Dendritic cell treated with granulocyte-macrophage colony-stimulating factor and Interleukin-4, amounts not matched to agents 40 ng/mL and 50 ng/mL, for 4 days (primary cell): Measurements from ENCODE around the gene DOCK11.
"Not testable (repeated sequence)": the region's sequence is repeated elsewhere in the genome, so short reads cannot be mapped to it uniquely, and the experiment has no call there.

Experiments
- H3K27ac Mint-ChIP-seq: one replicate; pipeline ENCODE4 v1.8.0; 2022; ENCODE audit warnings: mild to moderate bottlenecking, mixed read lengths
- H3K27me3 Mint-ChIP-seq: one replicate; pipeline ENCODE4 v1.8.0; 2022; ENCODE audit warnings: mild to moderate bottlenecking, mixed read lengths
- H3K36me3 Mint-ChIP-seq: one replicate; pipeline ENCODE4 v1.8.0; 2022; ENCODE audit warnings: low read depth, mixed read lengths
- H3K4me1 Mint-ChIP-seq: one replicate; pipeline ENCODE4 v1.8.0; 2022; ENCODE audit warnings: low read depth, mixed read lengths
- H3K4me3 Mint-ChIP-seq: one replicate; pipeline ENCODE4 v1.8.0; 2022; ENCODE audit warnings: mild to moderate bottlenecking, moderate library complexity, mixed read lengths
- H3K9me3 Mint-ChIP-seq: one replicate; pipeline ENCODE4 v1.8.0; 2022; ENCODE audit warnings: mixed read lengths
- intact Hi-C: fragments of 100-400 bp; cut with micrococcal nuclease; formaldehyde crosslinking; loops from one replicate; pipeline ENCODE4 v1.15.0; 2022

Gene DOCK11

DNA sequence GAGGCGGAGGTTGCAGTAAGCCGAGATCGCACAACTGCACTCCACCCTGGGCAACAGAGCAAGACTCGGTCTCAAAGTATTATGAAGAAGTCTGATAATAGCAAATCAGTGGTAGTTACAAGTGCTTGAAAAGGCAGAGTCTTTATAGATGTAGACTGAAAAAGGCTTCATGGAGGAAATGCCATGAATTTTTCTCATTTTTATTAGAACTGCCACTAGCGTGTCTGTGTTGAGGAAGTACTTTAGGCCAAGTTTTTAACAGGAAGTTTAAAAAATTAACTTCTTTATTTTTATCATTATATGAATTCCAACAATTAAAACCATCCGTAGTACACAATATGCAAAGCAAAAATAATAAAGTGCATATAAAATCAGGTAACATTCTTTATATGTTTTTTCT, 199.0 kb downstream of the DOCK11 start:
- no peaks in the 10 kb centered on the region for H3K27me3 Mint-ChIP-seq
- H3K4me1 Mint-ChIP-seq: peaks cover 25% of the 10 kb centered on the region
- no peaks in the 10 kb centered on the region for H3K9me3 Mint-ChIP-seq
- H3K27ac Mint-ChIP-seq: peak overlapping the region; percentile 30
- H3K4me3 Mint-ChIP-seq: no peak overlapping the region
- H3K36me3 Mint-ChIP-seq: peaks cover 10% of the 10 kb centered on the region
- intact Hi-C loops: loop anchor here (5.0 kb wide), 1 partner anchor 43 kb away; no protein-coding TSS in a partner anchor

- Mint-ChIP-seq H3K27me3 (no peaks in the 10 kb centered on the region), H3K4me3 (peak overlapping the region; percentile 56), H3K4me1 (peaks cover 25% of the 10 kb centered on the region), H3K36me3 (no peaks in the 10 kb centered on the region), H3K9me3 (no peaks in the 10 kb centered on the region), H3K27ac (peak overlapping the region; percentile 84)
- intact Hi-C loops: loop anchor here (1.0 to 5.0 kb wide), 2 partner anchors 20 to 39 kb away; no protein-coding TSS in a partner anchor
These were observed 203.0 kb downstream of the DOCK11 start for GRCh38 chrX:118698516-118699170.

DNA sequence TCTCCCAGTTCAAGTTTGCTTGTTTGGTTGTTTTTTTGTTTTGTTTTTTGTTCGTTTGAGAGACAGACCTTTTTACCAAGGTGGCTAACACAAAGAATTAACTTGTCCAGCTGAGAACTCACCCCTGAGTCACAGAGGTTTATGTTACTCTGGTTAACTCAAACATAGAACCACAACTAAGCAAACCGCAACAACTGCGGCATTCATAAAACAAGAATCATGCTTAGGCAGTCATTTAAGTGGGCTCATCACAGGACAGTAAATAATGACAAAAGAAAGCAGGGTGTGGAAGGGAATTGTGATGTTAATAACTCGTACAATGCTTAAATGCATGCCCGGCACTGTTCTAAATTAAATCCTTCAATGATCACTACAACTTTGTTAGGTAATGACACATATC, 207.1 kb downstream of the DOCK11 start:
- Mint-ChIP-seq H3K27ac (no peak overlapping the region), H3K9me3 (no peaks in the 10 kb centered on the region), H3K4me3 (no peak overlapping the region), H3K36me3 (no peaks in the 10 kb centered on the region), H3K27me3 (no peaks in the 10 kb centered on the region), H3K4me1 (peaks cover 34% of the 10 kb centered on the region)
- intact Hi-C loops: no loop called here

DNA sequence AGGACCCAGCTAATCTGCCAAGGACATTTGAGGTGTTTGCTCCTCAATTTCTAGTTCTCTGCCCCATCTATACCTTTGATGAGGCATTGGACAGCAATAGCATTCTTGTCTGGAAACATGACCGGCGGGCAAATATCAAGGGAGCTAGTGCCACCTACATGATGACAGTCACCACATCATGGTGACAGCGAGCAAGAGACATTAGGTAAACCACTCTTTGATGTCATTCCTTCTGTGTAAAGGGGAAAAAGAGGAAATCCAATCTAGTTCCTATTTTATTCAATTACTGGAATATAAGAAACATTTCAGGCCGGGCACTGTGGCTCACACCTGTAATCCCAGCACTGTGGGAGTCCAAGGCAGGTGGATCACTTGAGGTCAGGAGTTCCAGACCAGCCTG, 211.1 kb downstream of the DOCK11 start:
- no peaks in the 10 kb centered on the region for H3K27me3 Mint-ChIP-seq
- peak overlapping the region; percentile 66 for H3K27ac Mint-ChIP-seq
- H3K4me1 Mint-ChIP-seq: peaks cover 42% of the 10 kb centered on the region
- intact Hi-C loops: no loop called here
- no peaks in the 10 kb centered on the region for H3K36me3 Mint-ChIP-seq
- H3K9me3 Mint-ChIP-seq: no peaks in the 10 kb centered on the region
- H3K4me3 Mint-ChIP-seq: no peak overlapping the region

DNA sequence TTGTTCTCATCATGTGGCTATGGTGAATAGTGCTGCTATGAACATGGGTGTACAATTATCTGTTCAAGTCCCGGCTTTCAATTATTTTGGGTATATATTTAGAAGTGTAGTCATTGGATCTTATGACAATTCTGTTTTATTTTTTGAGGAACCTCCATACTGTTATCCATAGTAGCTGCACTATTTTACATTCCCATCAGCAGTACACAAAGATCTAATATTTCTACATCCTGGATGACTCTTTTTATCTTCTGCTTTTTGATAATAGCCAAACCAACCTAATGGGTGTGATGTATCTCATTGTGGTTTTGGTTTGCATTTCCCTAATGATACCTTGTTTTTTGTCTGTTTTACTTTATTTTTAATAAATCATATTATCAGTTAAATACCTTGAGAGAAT, 218.9 kb downstream of the DOCK11 start:
- H3K36me3 Mint-ChIP-seq: no peaks in the 10 kb centered on the region
- no peak overlapping the region for H3K27ac Mint-ChIP-seq
- H3K27me3 Mint-ChIP-seq: no peaks in the 10 kb centered on the region
- H3K4me3 Mint-ChIP-seq: no peak overlapping the region
- intact Hi-C loops: no loop called here
- no peaks in the 10 kb centered on the region for H3K9me3 Mint-ChIP-seq
- H3K4me1 Mint-ChIP-seq: peaks cover 35% of the 10 kb centered on the region

GRCh38 chrX:118715917-118716316, 220.3 kb downstream of the DOCK11 start:
- not testable (repeated sequence) for H3K4me3 Mint-ChIP-seq
- Mint-ChIP-seq H3K4me1 (peaks cover 35% of the 10 kb centered on the region), H3K27ac (peak overlapping the region; percentile 57)

DNA sequence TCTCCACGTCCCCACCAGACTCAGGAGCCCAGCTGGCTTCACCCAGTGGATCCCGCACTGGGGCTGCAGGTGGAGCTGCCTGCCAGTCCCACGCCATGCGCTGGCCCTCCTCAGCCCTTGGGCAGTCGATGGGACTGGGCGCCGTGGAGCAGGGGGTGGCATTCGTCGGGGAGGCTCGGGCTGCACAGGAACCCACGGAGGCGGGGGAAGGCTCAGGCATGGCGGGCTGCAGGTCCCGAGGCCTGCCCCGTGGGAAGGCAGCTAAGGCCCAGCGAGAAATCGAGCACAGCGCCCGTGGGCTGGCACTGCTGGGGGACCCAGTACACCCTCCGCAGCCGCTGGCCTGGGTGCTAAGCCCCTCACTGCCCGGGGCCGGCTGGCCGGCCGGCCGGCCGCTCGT, 221.2 kb downstream of the DOCK11 start:
- H3K27me3 Mint-ChIP-seq, H3K9me3 Mint-ChIP-seq, H3K27ac Mint-ChIP-seq, intact Hi-C loops, H3K4me3 Mint-ChIP-seq, H3K36me3 Mint-ChIP-seq: not testable (repeated sequence)
- H3K4me1 Mint-ChIP-seq: peaks cover 42% of the 10 kb centered on the region

More at GRCh38 chrX:118715917-118716316, 220.3 kb downstream of the DOCK11 start:
- intact Hi-C loops, H3K9me3 Mint-ChIP-seq, H3K27me3 Mint-ChIP-seq, H3K36me3 Mint-ChIP-seq: not testable (repeated sequence)

DNA sequence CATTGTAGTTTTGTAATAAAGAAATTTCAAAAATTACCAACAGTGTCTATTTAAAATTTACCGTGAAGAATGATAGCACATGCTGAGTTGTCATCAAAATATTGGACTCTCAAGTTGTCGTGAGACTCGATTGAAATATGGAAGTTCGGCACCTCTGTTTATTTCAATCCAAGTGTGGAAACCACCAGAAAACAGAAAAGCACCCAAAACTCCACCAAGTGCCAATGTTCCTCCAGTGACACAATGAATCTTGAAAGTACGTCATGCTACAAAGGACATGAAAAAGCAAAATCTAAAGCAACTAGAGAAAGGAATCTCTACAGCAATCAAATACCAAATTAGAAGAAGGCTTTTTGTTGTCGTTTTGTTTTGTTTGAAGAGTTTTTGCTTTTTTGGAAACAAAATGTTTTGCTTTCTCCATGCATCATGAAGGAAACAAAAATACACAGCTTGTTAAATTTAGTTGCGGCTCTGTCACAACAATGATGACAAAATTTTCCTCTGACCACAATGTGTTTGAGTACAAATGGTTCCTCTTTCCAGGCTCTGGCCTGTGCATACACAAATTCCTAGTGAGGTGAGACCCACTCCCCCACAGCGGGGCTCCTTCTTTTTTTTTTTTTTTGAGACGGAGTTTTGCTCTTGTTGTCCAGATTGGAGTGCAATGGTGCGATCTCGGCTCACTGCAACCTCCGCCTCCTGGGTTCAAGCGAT, 222.2 kb downstream of the DOCK11 start:
- H3K4me1 Mint-ChIP-seq: peaks cover 47% of the 10 kb centered on the region
- H3K36me3 Mint-ChIP-seq: no peaks in the 10 kb centered on the region
- peaks cover 6% of the 10 kb centered on the region for H3K9me3 Mint-ChIP-seq
- no peaks in the 10 kb centered on the region for H3K27me3 Mint-ChIP-seq
- no peak overlapping the region for H3K4me3 Mint-ChIP-seq
- H3K27ac Mint-ChIP-seq: peak overlapping the region; percentile 93
- intact Hi-C loops: loop anchor here (1.0 kb wide), 1 partner anchor 19 kb away; no protein-coding TSS in a partner anchor

DNA sequence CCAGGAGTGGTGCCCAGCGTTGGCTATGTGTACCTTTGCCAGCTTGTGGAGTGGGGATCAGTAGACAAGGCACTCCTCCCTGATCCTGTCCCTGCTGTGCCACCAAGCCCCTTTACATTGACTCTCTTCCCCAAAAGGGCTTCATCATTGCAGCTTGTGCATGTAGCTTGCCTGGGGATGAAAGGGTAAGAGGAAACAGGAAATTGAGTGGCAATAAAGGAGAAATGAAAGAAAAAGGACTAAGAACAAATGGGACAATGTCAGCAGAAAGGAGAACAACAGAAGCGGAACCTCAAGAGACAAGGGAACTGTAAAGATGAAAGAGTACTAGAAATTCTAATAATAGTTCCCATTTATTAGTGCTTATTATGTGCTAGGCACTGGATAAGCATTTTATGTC, 223.1 kb downstream of the DOCK11 start:
- peak overlapping the region; percentile 20 for H3K4me3 Mint-ChIP-seq

DNA sequence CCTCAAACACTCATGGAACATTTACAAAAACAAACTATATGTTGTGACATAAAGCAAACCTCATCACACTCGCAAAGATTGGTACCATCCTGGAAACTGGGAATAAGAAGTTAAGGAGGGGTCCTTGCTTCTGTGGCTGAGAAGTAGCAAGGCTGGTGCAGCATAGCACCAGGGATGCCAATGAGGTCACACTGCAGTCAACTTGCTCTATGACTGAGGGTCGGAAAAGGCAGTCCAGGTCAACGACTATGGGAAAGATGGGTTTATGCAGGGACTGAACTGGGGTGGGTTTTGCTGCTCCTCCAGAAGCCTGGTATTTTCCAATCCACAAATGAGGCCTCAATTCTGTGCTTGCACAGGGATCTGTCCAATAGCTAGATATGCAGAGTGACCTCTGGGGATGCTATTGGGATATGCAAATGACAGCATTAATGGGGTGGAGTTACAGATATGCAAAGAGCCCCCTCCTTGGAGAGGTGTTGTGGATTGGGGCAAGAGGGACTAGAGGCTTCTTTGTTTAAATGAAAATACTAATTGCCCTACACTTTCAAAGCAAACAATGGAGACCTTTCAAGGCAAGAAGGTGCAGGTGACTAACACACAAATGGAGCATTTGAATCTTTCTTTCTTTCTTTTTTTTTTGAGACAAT, 224.6 kb downstream of the DOCK11 start:
- Mint-ChIP-seq H3K27me3 (no peaks in the 10 kb centered on the region), H3K27ac (no peak overlapping the region), H3K4me1 (peaks cover 69% of the 10 kb centered on the region), H3K36me3 (no peaks in the 10 kb centered on the region), H3K4me3 (no peak overlapping the region), H3K9me3 (peaks cover 6% of the 10 kb centered on the region)
- intact Hi-C loops: no loop called here

More for the DNA sequence above, 223.1 kb downstream of the DOCK11 start:
- peaks cover 6% of the 10 kb centered on the region for H3K9me3 Mint-ChIP-seq
- intact Hi-C loops: loop anchor here (1.0 kb wide), 1 partner anchor 19 kb away; no protein-coding TSS in a partner anchor
- no peaks in the 10 kb centered on the region for H3K27me3 Mint-ChIP-seq
- H3K27ac Mint-ChIP-seq: peak overlapping the region; percentile 93
- H3K36me3 Mint-ChIP-seq: no peaks in the 10 kb centered on the region
- H3K4me1 Mint-ChIP-seq: peaks cover 56% of the 10 kb centered on the region

GRCh38 chrX:118723376-118723775, 227.8 kb downstream of the DOCK11 start:
- H3K27me3 Mint-ChIP-seq: no peaks in the 10 kb centered on the region
- peaks cover 5% of the 10 kb centered on the region for H3K36me3 Mint-ChIP-seq
- intact Hi-C loops: no loop called here
- H3K27ac Mint-ChIP-seq: peak overlapping the region; percentile 90
- peaks cover 6% of the 10 kb centered on the region for H3K9me3 Mint-ChIP-seq
- H3K4me3 Mint-ChIP-seq: no peak overlapping the region
- peaks cover 75% of the 10 kb centered on the region for H3K4me1 Mint-ChIP-seq

DNA sequence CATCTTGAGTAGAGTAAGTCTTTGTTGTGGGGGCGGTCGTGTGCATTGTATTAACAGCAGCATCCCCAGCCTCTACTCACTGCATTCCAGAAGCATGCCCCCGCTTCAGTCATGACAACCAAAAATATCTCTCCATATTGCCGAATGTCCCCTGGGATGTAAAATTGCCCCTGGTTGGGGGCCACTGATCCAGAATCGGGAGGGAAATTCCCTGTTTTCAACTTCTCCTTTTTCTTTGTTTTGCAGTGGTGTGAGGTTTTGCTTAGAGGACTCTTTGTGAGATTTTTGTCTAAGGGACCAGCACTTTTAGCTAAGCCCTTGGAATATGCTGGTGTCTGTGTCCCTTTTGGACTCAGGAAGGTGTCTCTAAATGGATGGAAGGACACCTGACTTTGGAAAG, 228.8 kb downstream of the DOCK11 start:
- H3K27me3 Mint-ChIP-seq: no peaks in the 10 kb centered on the region
- intact Hi-C loops: no loop called here
- peaks cover 11% of the 10 kb centered on the region for H3K36me3 Mint-ChIP-seq
- peak overlapping the region; percentile 6 for H3K4me3 Mint-ChIP-seq
- peak overlapping the region; percentile 90 for H3K27ac Mint-ChIP-seq
- peaks cover 6% of the 10 kb centered on the region for H3K9me3 Mint-ChIP-seq
- peaks cover 74% of the 10 kb centered on the region for H3K4me1 Mint-ChIP-seq

- intact Hi-C loops: no loop called here
- peaks cover 11% of the 10 kb centered on the region for H3K36me3 Mint-ChIP-seq
- H3K27me3 Mint-ChIP-seq: no peaks in the 10 kb centered on the region
- peak overlapping the region; percentile 23 for H3K4me3 Mint-ChIP-seq
- peak overlapping the region; percentile 90 for H3K27ac Mint-ChIP-seq
- H3K9me3 Mint-ChIP-seq: peaks cover 6% of the 10 kb centered on the region
- peaks cover 77% of the 10 kb centered on the region for H3K4me1 Mint-ChIP-seq
These were observed 229.2 kb downstream of the DOCK11 start for GRCh38 chrX:118724775-118725174.

DNA sequence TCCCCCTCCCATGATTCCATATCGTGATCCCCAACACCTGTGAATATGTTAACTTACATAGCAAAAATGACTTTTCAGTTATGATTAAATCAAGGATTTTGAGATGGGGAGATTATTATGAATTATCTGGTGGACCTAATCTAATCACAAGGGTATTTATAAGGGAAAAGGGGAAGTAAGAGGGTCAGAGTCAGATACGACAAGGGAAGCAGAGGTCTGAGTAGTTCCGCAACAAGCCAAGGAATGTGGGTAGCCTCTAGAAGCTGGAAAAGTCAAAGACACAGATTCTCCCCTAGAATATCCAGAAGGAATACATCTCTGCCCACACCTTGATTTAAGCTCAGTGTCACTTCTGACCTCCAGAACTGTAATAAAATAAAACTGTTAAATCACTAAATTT, 230.8 kb downstream of the DOCK11 start:
- H3K4me1 Mint-ChIP-seq: peaks cover 77% of the 10 kb centered on the region
- peaks cover 11% of the 10 kb centered on the region for H3K36me3 Mint-ChIP-seq
- H3K27me3 Mint-ChIP-seq: no peaks in the 10 kb centered on the region
- H3K9me3 Mint-ChIP-seq: peaks cover 6% of the 10 kb centered on the region
- peak overlapping the region; percentile 6 for H3K4me3 Mint-ChIP-seq
- intact Hi-C loops: no loop called here
- H3K27ac Mint-ChIP-seq: peak overlapping the region; percentile 90
